Ascending aorta (tissue), 2 donors: ENCODE measurements around the gene RPTOR. TPM values are rescaled to one million over a fixed set of nuclear protein-coding genes. Genes with fewer than 3 reads are reported as not detected.

Experiments used
- DNase-seq, 2 donors: peaks; one replicate each; pipeline ENCODE4 v3.0.0-alpha.2; 2019; ENCODE audit warnings: low spot score in 2 of 2
- H3K27ac ChIP-seq, 2 donors: fragments of 200-600 bp; sonication (generic); one replicate each; pipeline ENCODE4 v1.5.1; 2016 to 2017; ENCODE audit warnings: mild to moderate bottlenecking in 1 of 2
- H3K27me3 ChIP-seq: fragments of 200-600 bp; sonication (generic); one replicate; pipeline ENCODE4 v1.5.1; 2017
- H3K36me3 ChIP-seq, 2 donors: fragments of 200-600 bp; sonication (generic); one replicate each; pipeline ENCODE4 v1.5.1; 2016
- H3K4me1 ChIP-seq, 2 donors: fragments of 200-600 bp; sonication (generic); one replicate each; pipeline ENCODE4 v1.5.1; 2016 to 2017; ENCODE audit warnings: mild to moderate bottlenecking in 1 of 2
- H3K4me3 ChIP-seq, 2 donors: fragments of 200-600 bp; sonication (generic); one replicate each; pipeline ENCODE4 v1.5.1; 2016 to 2017; ENCODE audit warnings: mild to moderate bottlenecking in 1 of 2
- H3K9me3 ChIP-seq, 2 donors: fragments of 200-600 bp; sonication (generic); one replicate each; pipeline ENCODE4 v1.5.1; 2016
- CTCF ChIP-seq, 3 experiments: fragments of 200-600 bp in 2 of 3; fragments of 450-650 bp in 1 of 3; sonication (generic) in 2 of 3; IDR thresholded peaks; one replicate each; pipeline ENCODE4 v1.5.1; 2016 to 2019; ENCODE audit warnings: antibody characterized with exemption in 3 of 3, mild to moderate bottlenecking in 1 of 3, moderate library complexity in 1 of 3
- intact Hi-C: fragments of 100-400 bp; cut with DNase I; formaldehyde crosslinking; loops from one replicate; pipeline ENCODE4 v1.15.1; 2023
- total RNA-seq: library from RNA; depleted of rRNA; stranded (reverse); fragments of >200 nt; gene quantifications from one replicate; pipeline ENCODE4 v1.1.0, GENCODE V29; 2016

The RPTOR gene
- total RNA-seq, 1 donor from 2014 or later = 36.1 TPM

DNA sequence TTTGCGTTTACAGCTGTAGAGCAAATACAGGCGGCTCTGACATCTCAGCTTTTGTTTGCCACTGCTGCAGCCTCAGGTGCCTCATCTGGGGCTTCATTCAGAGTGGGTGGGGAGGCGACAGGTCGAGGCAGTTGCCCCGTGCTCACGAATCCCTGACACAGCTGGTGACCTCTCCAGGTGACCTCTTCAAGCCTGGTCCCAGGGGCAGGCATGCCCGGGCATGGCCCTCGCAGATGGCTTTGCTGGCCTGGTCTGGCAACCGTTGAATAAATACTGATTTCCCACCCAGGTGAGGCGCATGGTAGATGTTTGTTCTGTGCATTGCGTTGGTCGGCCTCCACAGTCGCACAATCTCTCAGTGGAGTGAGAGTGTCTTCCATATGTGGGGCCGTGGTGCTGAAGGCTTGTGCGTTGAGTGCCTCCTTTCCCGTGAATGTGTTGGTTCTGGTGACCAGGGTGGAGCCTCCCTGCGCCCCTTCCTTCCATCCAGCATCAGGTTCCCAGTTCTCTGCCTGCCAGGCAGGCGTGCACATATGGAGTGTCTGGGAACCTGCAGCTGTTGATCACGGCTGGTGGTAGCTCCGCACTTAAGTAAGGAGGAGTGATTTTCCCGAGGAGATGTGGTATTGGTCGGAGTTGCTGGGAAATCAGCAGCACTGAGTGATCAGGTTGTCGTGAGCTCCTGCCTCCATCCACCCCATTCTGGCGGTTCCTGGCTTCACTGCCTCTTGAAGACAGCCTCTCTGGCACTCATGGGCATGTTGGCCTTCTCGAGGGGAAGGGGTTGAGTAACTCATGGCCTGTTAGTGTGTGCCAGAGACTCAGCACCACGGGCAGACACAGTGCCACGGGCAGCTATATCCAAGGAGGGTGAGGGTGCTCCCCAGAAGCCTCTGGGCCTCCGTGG lies 149.7 kb downstream of the RPTOR start:
- TF ChIP-seq CTCF (IDR thresholded peaks at IDR 0.05) = no peak
- Histone ChIP-seq H3K27ac (no peak overlapping the region), H3K36me3 (no peaks in the 10 kb centered on the region)

DNA sequence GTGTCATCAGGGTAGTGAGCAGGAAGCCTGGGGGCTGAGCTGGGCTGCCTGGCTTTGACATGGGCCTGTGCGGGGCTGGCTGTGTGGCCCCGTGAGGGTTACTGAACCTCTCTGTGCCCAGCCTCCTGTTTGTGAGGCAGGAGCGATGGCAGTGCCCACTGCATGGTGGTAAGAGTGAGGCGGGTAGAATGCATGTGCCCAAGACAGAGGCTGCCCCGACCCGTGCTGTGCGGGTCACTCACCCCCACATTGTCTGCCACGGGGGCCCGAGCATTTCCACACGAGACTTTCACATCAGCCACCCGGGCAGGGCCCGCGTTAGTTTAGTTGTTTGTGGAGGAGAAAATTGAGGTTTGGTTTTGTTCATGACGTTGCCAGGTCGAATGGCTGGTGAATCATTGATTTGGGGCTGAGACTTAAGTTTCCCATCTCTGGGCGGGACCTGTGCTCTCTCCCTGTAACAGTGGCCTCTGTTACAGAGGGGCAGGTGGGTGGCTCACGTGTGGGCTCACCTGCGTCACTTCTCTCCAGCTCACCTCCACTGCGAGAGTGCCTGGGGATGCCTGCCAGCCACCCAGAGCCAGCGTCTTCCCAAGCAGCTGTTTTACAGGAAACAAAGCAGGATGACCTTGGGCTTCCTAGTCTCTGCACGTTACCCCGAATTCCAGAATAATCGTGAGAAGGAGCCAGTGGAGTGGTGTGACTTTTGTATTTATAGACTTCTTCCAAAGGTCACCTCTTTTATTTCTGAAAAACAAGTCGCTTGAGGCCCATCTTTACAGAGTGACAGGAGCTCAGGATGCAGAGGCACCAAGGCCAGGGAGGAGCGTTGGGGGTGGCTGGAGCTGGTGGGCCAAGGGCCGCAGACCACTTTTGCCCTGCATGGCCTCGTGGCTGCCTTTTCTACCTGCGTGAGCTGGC lies 150.6 kb downstream of the RPTOR start:
- no peak overlapping the region for H3K4me3 ChIP-seq
- DNase-seq = no peak
- no peaks in the 10 kb centered on the region for H3K9me3 ChIP-seq
- H3K36me3 ChIP-seq = no peaks in the 10 kb centered on the region
- no peaks in the 10 kb centered on the region for H3K4me1 ChIP-seq
- intact Hi-C loops = no loop called here
- no peak overlapping the region for H3K27ac ChIP-seq
- TF ChIP-seq CTCF (IDR thresholded peaks at IDR 0.05) = no peak
- H3K27me3 ChIP-seq = no peaks in the 10 kb centered on the region

More for the DNA sequence above, 149.7 kb downstream of the RPTOR start:
- no peak overlapping the region for H3K4me3 ChIP-seq
- H3K9me3 ChIP-seq = no peaks in the 10 kb centered on the region
- no peaks in the 10 kb centered on the region for H3K27me3 ChIP-seq
- no peak for DNase-seq
- H3K4me1 ChIP-seq = no peaks in the 10 kb centered on the region
- intact Hi-C loops = no loop called here

DNA sequence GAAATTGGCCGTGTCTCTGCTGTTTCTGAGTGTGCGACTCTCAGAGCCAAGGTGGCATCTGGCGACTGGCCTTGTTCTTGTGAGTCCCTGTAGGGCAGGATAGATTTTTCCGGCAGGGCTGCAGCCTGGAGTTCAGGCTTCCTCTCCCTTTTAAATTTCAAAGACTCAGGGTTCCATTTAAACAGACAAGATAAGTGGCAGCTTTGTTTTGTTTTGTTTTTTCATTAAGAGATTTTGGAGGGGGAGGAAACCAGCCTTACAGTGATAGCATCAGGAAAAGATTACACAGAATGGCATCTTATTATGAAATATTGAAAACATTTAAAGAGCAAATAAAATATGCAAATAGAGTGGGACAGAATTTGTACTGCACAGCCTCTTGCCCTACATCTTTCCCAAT lies 151.3 kb downstream of the RPTOR start:
- DNase-seq = no peak
- intact Hi-C loops = no loop called here

DNA sequence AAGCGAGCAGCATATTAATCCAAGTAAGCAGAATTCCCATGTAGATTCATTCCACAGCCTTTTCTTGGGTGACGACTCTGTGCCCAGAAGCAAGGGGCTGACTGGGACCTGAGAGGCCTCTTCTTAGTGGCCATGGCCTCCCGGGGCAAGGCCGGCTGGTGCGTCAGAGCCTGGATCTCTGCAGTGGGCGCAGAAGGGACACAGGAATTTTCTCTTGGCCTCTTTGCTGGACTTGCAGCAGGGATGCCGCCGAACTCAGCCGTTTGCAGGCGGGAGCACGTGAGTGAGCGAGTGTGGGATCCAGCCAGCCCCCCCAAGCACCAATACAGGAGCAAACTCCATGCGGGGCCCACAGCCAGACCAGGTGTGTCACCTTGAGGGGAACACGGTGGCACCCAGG lies 151.8 kb downstream of the RPTOR start:
- Histone ChIP-seq H3K36me3 (no peaks in the 10 kb centered on the region), H3K27me3 (no peaks in the 10 kb centered on the region), H3K4me3 (no peak overlapping the region), H3K9me3 (no peaks in the 10 kb centered on the region), H3K27ac (no peak overlapping the region), H3K4me1 (no peaks in the 10 kb centered on the region)
- no peak for TF ChIP-seq CTCF (IDR thresholded peaks at IDR 0.05)
- DNase-seq = no peak
- intact Hi-C loops = no loop called here

More for the DNA sequence above, 151.3 kb downstream of the RPTOR start:
- H3K27me3 ChIP-seq = no peaks in the 10 kb centered on the region
- H3K27ac ChIP-seq = no peak overlapping the region
- no peaks in the 10 kb centered on the region for H3K9me3 ChIP-seq
- no peaks in the 10 kb centered on the region for H3K4me1 ChIP-seq
- H3K36me3 ChIP-seq = no peaks in the 10 kb centered on the region
- H3K4me3 ChIP-seq = no peak overlapping the region
- no peak for TF ChIP-seq CTCF (IDR thresholded peaks at IDR 0.05)

- Histone ChIP-seq H3K4me1 (no peaks in the 10 kb centered on the region), H3K27me3 (no peaks in the 10 kb centered on the region), H3K4me3 (no peak overlapping the region), H3K36me3 (no peaks in the 10 kb centered on the region), H3K9me3 (no peaks in the 10 kb centered on the region), H3K27ac (no peak overlapping the region)
- TF ChIP-seq CTCF (IDR thresholded peaks at IDR 0.05) = no peak
- no peak for DNase-seq
- intact Hi-C loops = no loop called here
These were observed 152.3 kb downstream of the RPTOR start for GRCh38 chr17:80696964-80697363.
